Measurements from ENCODE around the gene EPAS1. TPM values are rescaled to one million over a fixed set of nuclear protein-coding genes. Genes with fewer than 3 reads are reported as not detected.
A peak's percentile ranks its signal among the peaks of the same experiment; 100 is the strongest.

EPAS1 gene
- total RNA-seq = 13.7 and 22.9 TPM in 2 replicates

DNA sequence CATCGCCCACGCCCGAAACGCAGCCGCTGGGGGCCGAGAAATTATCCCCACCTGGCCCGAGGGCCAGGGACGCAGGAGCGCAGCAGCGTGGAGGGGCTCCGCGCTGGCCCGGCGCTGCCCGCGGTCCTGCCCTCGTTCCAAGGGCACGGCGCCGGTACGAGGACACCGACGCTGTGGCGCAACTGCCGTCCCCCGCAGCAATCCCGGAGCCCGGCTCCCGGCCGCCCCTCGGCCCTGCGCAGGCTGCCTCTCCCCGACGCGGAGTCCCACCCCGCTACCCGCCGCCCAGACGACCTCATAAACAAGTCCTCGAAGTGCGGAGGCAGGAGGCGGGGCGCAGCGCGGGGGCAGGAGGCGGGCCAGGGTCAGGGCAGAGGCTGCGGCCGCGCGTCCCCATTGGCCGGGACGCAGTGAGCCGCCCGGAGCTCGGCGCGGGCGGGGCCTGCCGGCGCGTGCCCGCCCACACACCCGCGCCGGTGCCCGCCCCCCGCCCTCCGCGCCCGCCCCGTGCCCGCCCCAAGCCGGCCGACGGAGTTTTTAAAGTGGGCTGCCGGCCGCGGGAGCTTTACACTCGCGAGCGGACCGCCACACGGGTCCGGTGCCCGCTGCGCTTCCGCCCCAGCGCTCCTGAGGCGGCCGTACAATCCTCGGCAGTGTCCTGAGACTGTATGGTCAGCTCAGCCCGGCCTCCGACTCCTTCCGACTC is at the start of gene EPAS1:
EPAS1 (plus strand) TSS at position 568 of the 706 bp plus-strand sequence. CDS start 505 bp downstream, outside the sequence.
- Mint-ChIP-seq H3K9me3 (no peaks in the 10 kb centered on the region), H3K4me3 (peak within 1 kb of the TSS; percentile 87), H3K36me3 (ENCODE audit: low read depth) (peaks cover 6% of the 10 kb centered on the region), H3K4me1 (ENCODE audit: low read depth) (peaks cover 26% of the 10 kb centered on the region), H3K27me3 (ENCODE audit: insufficient read depth) (peaks cover 64% of the 10 kb centered on the region), H3K27ac (peak within 1 kb of the TSS; percentile 79)
- DNase-seq (ENCODE audit: low spot score) = peak; percentile 83
- intact Hi-C loops (cut with micrococcal nuclease) = loop anchor here (1.0 to 5.0 kb wide), 7 partner anchors 54 to 1105 kb away; partner anchors contain the start of gene MSH2

- no peak for DNase-seq (ENCODE audit: low spot score)
- intact Hi-C loops (cut with micrococcal nuclease) = no loop called here
- H3K4me1 Mint-ChIP-seq (ENCODE audit: low read depth) = no peaks in the 10 kb centered on the region
- H3K27me3 Mint-ChIP-seq (ENCODE audit: insufficient read depth) = peaks cover 7% of the 10 kb centered on the region
- H3K36me3 Mint-ChIP-seq (ENCODE audit: low read depth) = no peaks in the 10 kb centered on the region
- no peak overlapping the region for H3K4me3 Mint-ChIP-seq
- H3K9me3 Mint-ChIP-seq = no peaks in the 10 kb centered on the region
- no peak overlapping the region for H3K27ac Mint-ChIP-seq
Measured at GRCh38 chr2:46248171-46248570, 49.0 kb upstream of the EPAS1 start.

GRCh38 chr2:46249654-46250053 is 47.6 kb upstream of the EPAS1 start:
- no peak for DNase-seq (ENCODE audit: low spot score)
- intact Hi-C loops (cut with micrococcal nuclease) = no loop called here
- H3K27ac Mint-ChIP-seq = no peak overlapping the region
- H3K27me3 Mint-ChIP-seq (ENCODE audit: insufficient read depth) = peaks cover 4% of the 10 kb centered on the region
- H3K4me1 Mint-ChIP-seq (ENCODE audit: low read depth) = no peaks in the 10 kb centered on the region
- no peaks in the 10 kb centered on the region for H3K36me3 Mint-ChIP-seq (ENCODE audit: low read depth)
- H3K9me3 Mint-ChIP-seq = no peaks in the 10 kb centered on the region
- no peak overlapping the region for H3K4me3 Mint-ChIP-seq

- Mint-ChIP-seq H3K9me3 (no peaks in the 10 kb centered on the region), H3K4me3 (no peak overlapping the region), H3K27me3 (ENCODE audit: insufficient read depth) (peaks cover 2% of the 10 kb centered on the region), H3K36me3 (ENCODE audit: low read depth) (no peaks in the 10 kb centered on the region), H3K27ac (no peak overlapping the region), H3K4me1 (ENCODE audit: low read depth) (no peaks in the 10 kb centered on the region)
- intact Hi-C loops (cut with micrococcal nuclease) = no loop called here
- no peak for DNase-seq (ENCODE audit: low spot score)
Measured at GRCh38 chr2:46252891-46253659, 44.1 kb upstream of the EPAS1 start.

DNA sequence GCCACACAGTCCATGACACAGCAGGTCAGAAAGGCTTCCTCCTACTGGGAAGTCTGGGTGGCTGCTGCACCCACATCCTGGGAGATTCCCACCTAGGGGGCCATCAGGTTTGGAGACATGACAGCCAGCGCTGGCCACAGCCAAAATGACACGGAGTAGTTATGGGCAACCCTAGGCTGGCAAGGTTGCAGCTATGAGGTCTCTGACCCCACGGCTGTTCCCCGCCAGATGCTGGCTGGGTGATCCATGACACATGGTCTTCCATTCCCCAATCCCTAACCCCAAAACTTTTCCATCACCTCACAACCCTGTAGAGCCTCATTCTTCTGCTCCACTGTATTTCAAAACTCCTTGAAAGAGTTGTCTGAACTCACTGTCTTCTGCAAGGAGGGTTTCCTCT is 42.7 kb upstream of the EPAS1 start:
- H3K27ac Mint-ChIP-seq = no peak overlapping the region
- DNase-seq (ENCODE audit: low spot score) = no peak
- no peaks in the 10 kb centered on the region for H3K4me1 Mint-ChIP-seq (ENCODE audit: low read depth)
- H3K27me3 Mint-ChIP-seq (ENCODE audit: insufficient read depth) = peaks cover 2% of the 10 kb centered on the region
- H3K9me3 Mint-ChIP-seq = no peaks in the 10 kb centered on the region
- intact Hi-C loops (cut with micrococcal nuclease) = no loop called here
- H3K4me3 Mint-ChIP-seq = no peak overlapping the region
- H3K36me3 Mint-ChIP-seq (ENCODE audit: low read depth) = no peaks in the 10 kb centered on the region

DNA sequence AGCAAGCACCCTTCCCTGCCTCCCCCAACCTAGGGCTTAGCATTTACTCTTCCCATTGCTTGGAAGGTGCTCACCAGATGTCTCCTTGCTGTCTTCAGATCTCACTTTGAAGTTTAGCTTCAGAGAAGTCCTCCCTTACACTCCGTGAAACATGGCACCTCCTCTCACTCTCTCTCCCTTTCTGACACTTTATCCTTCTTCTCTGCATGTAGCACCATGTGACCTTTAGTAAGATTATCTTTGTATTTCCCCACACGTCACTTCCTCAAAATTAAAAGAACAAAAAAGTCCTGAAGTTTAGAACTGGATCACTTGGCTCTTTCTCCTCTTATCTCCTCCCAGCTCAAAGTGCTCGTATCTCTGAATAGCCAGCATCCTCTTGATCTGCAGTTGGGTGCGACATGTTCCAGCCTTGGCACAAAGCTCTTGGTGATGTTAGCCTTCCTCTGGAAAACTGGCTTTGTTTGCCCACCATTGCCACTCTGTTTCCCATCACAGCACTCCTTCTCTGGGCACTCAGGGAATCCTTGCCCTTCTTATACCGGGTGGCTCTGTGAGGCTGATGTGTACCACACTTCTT is 40.6 kb upstream of the EPAS1 start:
- no peaks in the 10 kb centered on the region for H3K4me1 Mint-ChIP-seq (ENCODE audit: low read depth)
- no peaks in the 10 kb centered on the region for H3K36me3 Mint-ChIP-seq (ENCODE audit: low read depth)
- H3K27me3 Mint-ChIP-seq (ENCODE audit: insufficient read depth) = peaks cover 5% of the 10 kb centered on the region
- no peak overlapping the region for H3K27ac Mint-ChIP-seq
- intact Hi-C loops (cut with micrococcal nuclease) = no loop called here
- no peaks in the 10 kb centered on the region for H3K9me3 Mint-ChIP-seq
- H3K4me3 Mint-ChIP-seq = no peak overlapping the region
- no peak for DNase-seq (ENCODE audit: low spot score)

DNA sequence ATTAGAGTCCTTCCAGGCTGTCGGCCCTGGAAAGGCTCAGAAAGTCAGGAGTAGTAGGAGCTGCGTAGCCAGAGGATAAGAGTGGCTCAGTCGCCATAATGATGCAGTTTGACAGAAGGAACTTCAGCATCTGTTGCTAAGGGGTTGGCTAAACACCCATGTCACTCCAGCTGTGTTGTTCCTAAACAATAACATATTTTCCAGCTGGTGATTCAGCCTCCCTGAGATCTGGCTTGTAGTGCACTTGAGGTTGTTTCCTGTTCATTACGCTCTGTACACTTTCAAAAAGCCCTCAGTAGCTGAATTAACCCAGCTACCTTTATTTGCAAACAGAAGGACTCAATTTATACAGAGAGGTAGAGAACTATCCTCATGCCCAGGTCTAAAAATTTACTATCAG is 39.7 kb upstream of the EPAS1 start:
- Mint-ChIP-seq H3K4me3 (no peak overlapping the region), H3K27me3 (ENCODE audit: insufficient read depth) (peaks cover 6% of the 10 kb centered on the region), H3K27ac (no peak overlapping the region), H3K36me3 (ENCODE audit: low read depth) (no peaks in the 10 kb centered on the region), H3K9me3 (no peaks in the 10 kb centered on the region), H3K4me1 (ENCODE audit: low read depth) (no peaks in the 10 kb centered on the region)
- intact Hi-C loops (cut with micrococcal nuclease) = no loop called here
- DNase-seq (ENCODE audit: low spot score) = no peak

DNA sequence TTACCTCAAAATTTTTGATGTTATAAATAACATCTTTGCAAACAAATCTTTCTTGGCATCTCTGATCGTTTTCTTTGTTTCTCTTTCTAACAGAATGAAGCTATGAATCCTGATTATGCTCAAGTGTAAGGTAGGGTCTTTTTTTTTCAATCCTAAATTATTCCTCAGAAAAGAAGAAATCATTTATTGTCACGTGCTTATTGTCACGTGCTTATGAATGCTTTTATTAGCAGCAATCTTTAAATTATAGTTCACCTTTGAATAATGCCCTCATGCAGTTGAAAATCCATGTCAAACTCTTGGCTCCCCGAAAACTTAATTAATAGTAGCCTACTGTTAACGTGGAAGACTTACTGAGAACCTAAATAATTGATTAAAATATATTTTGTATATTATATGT is 39.2 kb upstream of the EPAS1 start:
- Mint-ChIP-seq H3K27ac (no peak overlapping the region), H3K27me3 (ENCODE audit: insufficient read depth) (peaks cover 5% of the 10 kb centered on the region), H3K36me3 (ENCODE audit: low read depth) (no peaks in the 10 kb centered on the region), H3K9me3 (no peaks in the 10 kb centered on the region), H3K4me1 (ENCODE audit: low read depth) (no peaks in the 10 kb centered on the region), H3K4me3 (no peak overlapping the region)
- DNase-seq (ENCODE audit: low spot score) = no peak
- intact Hi-C loops (cut with micrococcal nuclease) = no loop called here

GRCh38 chr2:46258937-46259776 is 38.0 kb upstream of the EPAS1 start:
- no peak for DNase-seq (ENCODE audit: low spot score)
- Mint-ChIP-seq H3K4me1 (ENCODE audit: low read depth) (no peaks in the 10 kb centered on the region), H3K36me3 (ENCODE audit: low read depth) (no peaks in the 10 kb centered on the region), H3K4me3 (no peak overlapping the region), H3K27ac (no peak overlapping the region), H3K27me3 (ENCODE audit: insufficient read depth) (peaks cover 7% of the 10 kb centered on the region), H3K9me3 (no peaks in the 10 kb centered on the region)
- intact Hi-C loops (cut with micrococcal nuclease) = no loop called here

GRCh38 chr2:46259777-46260168 is 37.4 kb upstream of the EPAS1 start:
- intact Hi-C loops (cut with micrococcal nuclease) = no loop called here
- DNase-seq (ENCODE audit: low spot score) = no peak
- no peaks in the 10 kb centered on the region for H3K9me3 Mint-ChIP-seq
- no peak overlapping the region for H3K27ac Mint-ChIP-seq
- H3K4me3 Mint-ChIP-seq = no peak overlapping the region
- no peaks in the 10 kb centered on the region for H3K4me1 Mint-ChIP-seq (ENCODE audit: low read depth)
- no peaks in the 10 kb centered on the region for H3K36me3 Mint-ChIP-seq (ENCODE audit: low read depth)
- H3K27me3 Mint-ChIP-seq (ENCODE audit: insufficient read depth) = peaks cover 7% of the 10 kb centered on the region

DNA sequence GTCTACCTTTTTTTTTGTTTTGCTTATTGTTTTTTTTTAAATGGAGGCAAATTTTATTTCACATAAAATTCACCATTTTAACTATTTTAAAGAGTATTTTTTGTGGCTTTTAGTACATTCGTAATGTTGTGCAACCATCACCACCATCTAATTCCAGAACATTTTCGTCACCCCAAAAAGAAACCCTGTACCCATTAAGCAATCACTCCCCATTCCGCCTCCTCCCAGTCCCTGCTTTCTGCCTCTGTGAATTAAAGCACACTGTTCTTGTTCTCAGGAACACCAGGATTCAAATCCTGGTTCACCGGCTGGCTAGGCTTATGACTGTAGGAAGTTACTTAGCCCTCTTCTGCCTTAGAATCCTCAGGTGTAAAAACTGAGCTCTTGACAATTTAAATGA is 36.9 kb upstream of the EPAS1 start:
- peaks cover 8% of the 10 kb centered on the region for H3K27me3 Mint-ChIP-seq (ENCODE audit: insufficient read depth)
- H3K36me3 Mint-ChIP-seq (ENCODE audit: low read depth) = no peaks in the 10 kb centered on the region
- no peak overlapping the region for H3K27ac Mint-ChIP-seq
- H3K4me1 Mint-ChIP-seq (ENCODE audit: low read depth) = no peaks in the 10 kb centered on the region
- H3K4me3 Mint-ChIP-seq = no peak overlapping the region
- no peaks in the 10 kb centered on the region for H3K9me3 Mint-ChIP-seq
- intact Hi-C loops (cut with micrococcal nuclease) = no loop called here
- no peak for DNase-seq (ENCODE audit: low spot score)

DNA sequence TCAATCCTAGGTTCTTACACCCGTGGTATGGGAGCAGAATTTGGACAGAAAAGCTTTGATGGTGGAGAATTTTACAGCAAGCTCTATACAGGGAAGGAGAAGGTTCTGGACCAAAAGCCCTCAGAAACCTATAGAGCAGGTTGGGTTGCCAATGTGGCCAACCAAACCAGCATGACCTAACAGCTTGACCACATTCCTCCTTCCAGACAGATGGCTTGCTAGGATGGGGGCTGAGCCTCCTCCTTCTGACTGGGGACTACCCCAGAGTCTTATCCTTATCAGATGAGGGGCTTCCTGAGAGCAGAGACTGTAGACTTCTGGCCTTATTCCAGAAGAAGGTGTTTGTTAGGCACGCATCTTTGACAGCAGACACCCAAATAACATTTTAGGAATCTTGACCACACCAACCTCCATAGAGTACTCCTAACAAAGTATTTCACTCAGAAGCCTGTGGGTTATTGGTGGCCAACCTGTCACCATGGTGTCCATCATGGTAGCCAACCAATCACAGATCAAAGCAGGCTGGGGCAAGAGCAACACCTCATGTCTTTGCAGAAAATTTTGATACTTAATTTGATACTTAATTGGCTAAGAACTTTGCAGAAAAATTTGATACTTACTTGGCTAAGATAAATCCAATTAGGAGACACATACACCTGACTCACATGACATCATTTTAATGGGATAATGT is 34.8 kb upstream of the EPAS1 start:
- H3K27ac Mint-ChIP-seq = no peak overlapping the region
- H3K9me3 Mint-ChIP-seq = no peaks in the 10 kb centered on the region
- H3K27me3 Mint-ChIP-seq (ENCODE audit: insufficient read depth) = peaks cover 8% of the 10 kb centered on the region
- H3K4me3 Mint-ChIP-seq = no peak overlapping the region
- no peak for DNase-seq (ENCODE audit: low spot score)
- no peaks in the 10 kb centered on the region for H3K36me3 Mint-ChIP-seq (ENCODE audit: low read depth)
- intact Hi-C loops (cut with micrococcal nuclease) = no loop called here
- H3K4me1 Mint-ChIP-seq (ENCODE audit: low read depth) = peaks cover 6% of the 10 kb centered on the region
